Measurements from ENCODE around the gene REEP6. TPM values are rescaled to one million over a fixed set of nuclear protein-coding genes. Genes with fewer than 3 reads are reported as not detected.
A peak's percentile ranks its signal among the peaks of the same experiment; 100 is the strongest.

The REEP6 gene
- polyA plus RNA-seq, 3 donors = 0.51 to 1.8 (median 0.81) TPM

- Histone ChIP-seq H3K9me3 (replicated peaks in 1 of 2; ENCODE audit: control insufficient read depth in 1 of 2, insufficient read depth in 1 of 2, low read length in 2 of 2) (peaks cover 0 to 23% of the 10 kb centered on the region in 2 donors), H3K27ac (ENCODE audit: low read depth in 1 of 2, low read length in 2 of 2) (no peak within 1 kb of the TSS), H3K27me3 (ENCODE audit: control insufficient read depth in 2 of 2, insufficient read depth in 2 of 2, low read length in 2 of 2) (peaks cover 48 to 88% of the 10 kb centered on the region in 2 donors), H3K4me1 (ENCODE audit: control insufficient read depth in 1 of 2, insufficient read depth in 2 of 2, low read length in 2 of 2) (peaks cover 11 to 22% of the 10 kb centered on the region in 2 donors), H3K4me3 (replicated peaks in 1 of 3; ENCODE audit: low read depth in 2 of 3, low read length in 3 of 3) (no peak within 1 kb of the TSS), H3K36me3 (replicated peaks in 1 of 2; ENCODE audit: control insufficient read depth in 1 of 2, insufficient read depth in 2 of 2, low read length in 2 of 2) (no peaks in the 10 kb centered on the region), H3K79me2 (ENCODE audit: insufficient read depth, low read length) (no peaks in the 10 kb centered on the region), H4K20me1 (ENCODE audit: insufficient read depth, low read length) (peaks cover 25% of the 10 kb centered on the region), H3K9ac (ENCODE audit: insufficient read depth, low read length, poor library complexity, severe bottlenecking) (no peak within 1 kb of the TSS), H3K4me2 (replicated peaks; ENCODE audit: extremely low read depth, low read length, poor library complexity, severe bottlenecking) (no peak within 1 kb of the TSS), H2AFZ (ENCODE audit: insufficient read depth, low read depth, low read length, poor library complexity, severe bottlenecking) (no peak within 1 kb of the TSS)
- Mint-ChIP-seq H3K36me3 (peaks cover 0 to 7% of the 10 kb centered on the region in 2 donors), H3K4me1 (peaks cover 12% of the 10 kb centered on the region), H3K27ac (no peak within 1 kb of the TSS), H3K27me3 (ENCODE audit: low read depth in 3 of 3) (peaks cover 76 to 98% (median 85%) of the 10 kb centered on the region in 3 donors), H3K4me3 (peak within 1 kb of the TSS in 1 of 2 donors; percentile 83), H3K9me3 (peaks cover 0 to 34% (median 15%) of the 10 kb centered on the region in 7 donors)
- 4% methylated on average over 68 of the region's 74 CpGs for WGBS (ENCODE audit: insufficient coverage)
- TF ChIP-seq, protein P1, sequence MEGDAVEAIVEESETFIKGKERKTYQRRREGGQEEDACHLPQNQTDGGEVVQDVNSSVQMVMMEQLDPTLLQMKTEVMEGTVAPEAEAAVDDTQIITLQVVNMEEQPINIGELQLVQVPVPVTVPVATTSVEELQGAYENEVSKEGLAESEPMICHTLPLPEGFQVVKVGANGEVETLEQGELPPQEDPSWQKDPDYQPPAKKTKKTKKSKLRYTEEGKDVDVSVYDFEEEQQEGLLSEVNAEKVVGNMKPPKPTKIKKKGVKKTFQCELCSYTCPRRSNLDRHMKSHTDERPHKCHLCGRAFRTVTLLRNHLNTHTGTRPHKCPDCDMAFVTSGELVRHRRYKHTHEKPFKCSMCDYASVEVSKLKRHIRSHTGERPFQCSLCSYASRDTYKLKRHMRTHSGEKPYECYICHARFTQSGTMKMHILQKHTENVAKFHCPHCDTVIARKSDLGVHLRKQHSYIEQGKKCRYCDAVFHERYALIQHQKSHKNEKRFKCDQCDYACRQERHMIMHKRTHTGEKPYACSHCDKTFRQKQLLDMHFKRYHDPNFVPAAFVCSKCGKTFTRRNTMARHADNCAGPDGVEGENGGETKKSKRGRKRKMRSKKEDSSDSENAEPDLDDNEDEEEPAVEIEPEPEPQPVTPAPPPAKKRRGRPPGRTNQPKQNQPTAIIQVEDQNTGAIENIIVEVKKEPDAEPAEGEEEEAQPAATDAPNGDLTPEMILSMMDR (IDR thresholded peaks at IDR 0.05) = no peak
- no peak for DNase-seq
- intact Hi-C loops (cut with micrococcal nuclease) = loop anchor here in 1 of 2 donors (10.0 kb wide), 1 partner anchor 65 kb away; the partner anchor contains the start of gene ADAMTSL5
Measured at GRCh38 chr19:1449467-1450442, 41.2 kb upstream of the REEP6 start, which contains the start of gene APC2. Gene APC2 (plus strand): TSS chr19:1450121. CDS start chr19:1453002, 2,881 bp downstream.
